Eye (tissue), 1 donor: Measurements from ENCODE around the gene OSBPL9.

Source experiments
- DNase-seq: peaks from one replicate; pipeline ENCODE4 v3.0.0-alpha.2; 2015

Gene OSBPL9

DNA sequence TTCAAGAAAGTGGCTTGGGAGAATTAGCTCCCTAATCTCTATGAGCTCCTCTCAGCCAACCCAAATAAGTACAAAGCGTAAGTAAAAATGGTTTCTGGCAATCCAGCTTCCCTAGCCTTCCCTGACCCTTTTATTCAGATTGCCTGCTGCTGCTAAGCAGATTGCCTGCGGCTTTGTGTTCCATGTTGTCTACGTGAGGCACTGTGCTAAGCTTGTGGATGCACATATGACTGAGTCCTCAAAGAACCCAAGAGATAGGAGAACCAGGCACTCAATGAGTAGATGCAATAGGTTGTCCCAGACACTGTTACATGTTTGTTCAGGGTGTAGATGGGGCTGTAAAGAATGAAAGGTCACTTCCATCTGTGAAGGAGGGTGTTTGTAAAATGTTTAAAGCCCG, 6.3 kb upstream of the OSBPL9 start:
- DNase-seq = no peak

DNA sequence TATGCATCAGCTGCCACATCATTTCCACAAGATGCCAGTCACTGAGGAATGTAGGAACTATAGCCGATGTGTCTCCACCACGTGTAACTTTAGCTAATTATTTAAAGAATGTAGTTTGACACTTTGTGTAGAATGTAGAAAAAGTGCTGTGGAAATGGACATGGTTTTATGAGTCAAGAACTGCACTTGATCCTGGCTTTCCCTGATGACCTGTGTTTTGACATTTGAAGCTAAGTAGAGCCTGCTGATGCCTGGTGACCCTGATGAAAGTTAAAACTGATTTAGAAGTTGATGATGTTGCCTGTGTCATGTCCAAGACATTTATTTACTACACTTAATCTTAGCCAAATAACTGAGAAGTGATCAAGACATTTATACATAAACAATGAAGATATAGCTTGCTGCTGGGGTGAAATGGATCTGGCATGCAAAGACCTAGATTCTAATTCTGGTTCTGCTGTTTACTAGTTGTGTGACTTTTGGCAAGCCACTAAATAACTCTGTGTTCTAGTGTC, 4.4 kb upstream of the OSBPL9 start:
- DNase-seq = no peak

DNA sequence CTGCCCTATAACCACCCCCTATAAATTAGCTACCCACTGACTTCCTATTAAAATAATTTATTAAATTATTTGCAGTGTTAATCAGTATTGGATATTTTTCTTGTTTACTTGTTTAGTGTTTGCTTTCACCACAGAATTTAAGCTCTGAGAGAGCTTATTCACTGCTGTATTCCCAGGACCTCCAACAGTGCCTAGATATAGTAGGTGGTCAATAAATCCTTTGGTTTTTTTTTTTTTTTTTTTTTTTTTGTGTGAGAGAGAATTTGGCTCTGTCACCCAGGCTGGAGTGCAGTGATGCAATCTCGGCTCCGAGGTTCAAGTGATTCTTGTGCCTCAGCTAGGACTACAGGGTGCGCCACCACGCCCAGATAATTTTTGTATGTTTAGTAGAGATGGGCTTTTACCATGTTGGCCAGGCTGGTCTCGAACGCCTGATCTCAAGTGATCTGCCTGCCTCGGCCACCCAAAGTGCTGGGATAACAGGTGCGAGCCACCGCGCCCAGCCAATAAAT, 1.1 kb upstream of the OSBPL9 start:
- no peak for DNase-seq

DNA sequence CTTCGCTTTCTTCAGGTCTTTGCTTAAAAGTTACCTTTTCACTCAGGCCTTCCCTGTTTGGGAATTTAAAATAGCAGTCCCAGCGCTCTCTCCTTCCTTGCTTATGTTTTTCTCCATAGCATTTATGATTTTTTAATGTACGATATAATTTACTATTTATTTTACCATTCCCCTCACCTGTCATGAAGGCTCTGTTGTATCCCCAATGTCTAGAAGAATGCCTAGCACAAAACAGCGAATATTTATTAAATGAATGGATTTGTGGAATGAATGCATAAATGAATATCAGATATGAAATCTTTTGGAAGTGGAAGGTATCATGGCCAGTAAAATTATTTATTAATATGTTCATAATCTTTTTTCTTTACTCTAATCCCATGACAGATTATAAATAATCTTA, 402 bp upstream of the OSBPL9 start:
- no peak for DNase-seq

DNA sequence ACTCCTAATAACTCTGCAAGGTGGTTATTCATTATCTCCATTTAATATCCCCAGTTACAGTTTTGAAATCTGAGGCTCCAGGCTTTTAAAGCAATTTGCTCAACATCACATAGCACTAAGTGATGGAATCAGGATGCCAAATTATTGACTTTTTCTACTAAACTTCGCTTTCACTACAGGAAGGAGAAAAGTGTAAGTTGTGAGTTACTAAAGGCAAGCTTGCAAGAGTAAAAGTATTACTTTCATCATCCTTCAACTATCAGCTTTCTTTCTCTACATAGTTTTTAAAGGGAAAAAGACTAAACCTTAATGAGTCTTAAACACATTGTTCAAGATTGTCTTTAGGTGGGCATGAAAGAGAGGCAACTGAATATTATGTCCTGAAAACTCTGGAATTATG, 1.8 kb downstream of the OSBPL9 start:
- DNase-seq = no peak

DNA sequence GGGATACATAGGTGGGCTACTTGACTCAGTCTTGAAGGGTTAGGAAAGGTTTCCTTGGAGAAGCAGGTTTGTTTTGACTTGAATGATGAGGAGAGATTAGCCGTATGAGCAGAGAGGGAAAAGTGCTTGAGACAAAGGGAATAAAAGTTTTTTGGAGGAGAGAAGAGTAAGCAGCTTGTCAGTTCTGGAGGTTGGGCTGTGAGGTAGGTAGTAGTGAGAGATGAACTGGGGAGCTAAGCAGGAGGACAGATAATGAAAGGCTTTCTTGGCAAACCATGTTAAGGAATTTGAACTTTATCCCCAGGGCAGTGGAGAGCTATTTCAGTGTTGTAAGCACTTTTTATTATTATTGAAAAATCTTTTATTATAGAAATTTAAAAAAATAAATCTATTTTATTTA, 3.6 kb downstream of the OSBPL9 start:
- DNase-seq = no peak

DNA sequence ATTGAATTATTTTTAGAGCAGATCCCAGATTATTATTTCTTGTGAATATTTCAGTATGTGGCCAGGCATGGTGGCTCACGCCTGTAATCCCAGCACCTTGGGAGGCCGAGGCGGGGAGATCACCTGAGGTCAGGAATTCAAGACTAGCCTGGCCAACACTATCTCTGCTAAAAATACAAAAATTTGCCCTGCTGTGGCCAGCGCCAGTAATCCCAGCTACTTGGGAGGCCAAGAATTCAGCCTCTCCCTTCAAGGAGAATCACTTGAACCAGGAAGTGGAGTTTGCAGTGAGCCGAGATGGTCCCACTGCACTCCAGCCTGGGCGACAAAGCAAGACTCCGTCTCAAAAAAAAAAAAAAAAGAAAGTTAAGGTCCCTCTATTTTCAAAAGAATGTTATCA, 4.3 kb downstream of the OSBPL9 start:
- no peak for DNase-seq

DNA sequence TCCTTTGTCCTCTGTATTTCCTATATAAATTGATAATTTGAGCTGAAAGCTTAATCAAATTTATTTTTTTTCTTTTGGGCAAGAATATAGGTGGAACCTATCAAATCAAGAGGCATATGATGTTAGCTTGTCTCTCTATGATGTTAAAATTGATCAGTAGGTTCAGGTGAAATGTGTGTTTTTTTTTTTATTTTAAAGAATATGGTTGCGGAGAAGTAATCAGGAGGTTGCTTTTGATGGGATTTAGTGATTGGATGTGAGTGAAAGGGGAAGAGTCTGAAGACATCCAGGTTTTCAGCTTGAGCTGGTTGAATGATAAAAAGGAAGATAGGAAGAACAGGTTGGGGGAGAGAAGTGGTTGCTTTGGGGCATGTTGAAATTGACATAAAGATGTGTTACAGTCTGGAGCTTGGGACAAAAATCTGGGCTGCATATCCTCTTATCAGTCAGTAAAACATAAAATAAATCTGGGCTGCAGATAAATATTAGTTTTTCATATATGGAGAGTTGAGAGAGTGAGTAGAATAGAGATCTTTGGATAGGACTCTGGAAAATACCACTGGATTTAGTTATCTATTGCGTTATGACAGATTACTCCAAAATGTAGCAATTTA, 5.1 kb downstream of the OSBPL9 start:
- no peak for DNase-seq

DNA sequence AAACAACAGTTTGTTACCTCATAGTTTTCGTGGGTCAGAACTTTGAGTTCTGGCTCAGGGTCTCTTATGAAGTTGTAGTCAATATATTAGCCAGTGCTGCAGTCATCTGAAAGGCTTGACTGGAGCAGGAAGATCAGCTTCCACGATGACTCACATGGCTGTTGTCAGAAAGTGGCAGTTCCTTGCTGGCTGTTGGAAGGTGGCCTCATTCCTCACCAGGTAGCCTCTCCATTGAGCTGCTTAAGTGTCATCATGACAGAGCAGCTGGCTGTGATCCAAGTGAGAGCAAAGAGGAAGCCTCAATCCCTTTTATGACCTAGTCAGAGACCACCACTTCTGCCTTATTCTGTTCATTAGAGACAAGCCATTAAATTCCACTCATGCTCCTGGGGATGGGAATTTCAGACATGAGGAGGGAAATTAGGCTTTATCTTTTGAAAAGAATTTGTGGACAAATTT, 5.6 kb downstream of the OSBPL9 start:
- peak; percentile 10 for DNase-seq

DNA sequence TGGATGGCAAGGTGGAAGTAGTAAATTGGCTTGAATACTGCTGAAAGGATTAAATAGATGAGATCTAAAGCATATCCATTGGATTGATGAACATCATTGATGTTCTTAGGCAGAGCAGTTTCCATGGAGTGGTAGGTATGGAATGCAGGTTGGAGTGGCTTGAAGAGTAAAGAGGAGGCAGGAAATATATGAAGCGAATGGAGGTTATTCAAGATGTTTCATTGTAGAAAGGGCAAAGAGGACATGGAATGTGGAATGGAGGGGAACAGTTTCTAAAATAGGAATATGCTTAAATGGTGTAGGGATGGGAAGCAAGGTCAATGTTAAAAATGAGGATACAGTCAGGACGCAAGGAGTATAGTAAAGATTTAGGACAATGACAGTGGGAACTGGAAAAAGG, 6.1 kb downstream of the OSBPL9 start:
- DNase-seq = no peak

DNA sequence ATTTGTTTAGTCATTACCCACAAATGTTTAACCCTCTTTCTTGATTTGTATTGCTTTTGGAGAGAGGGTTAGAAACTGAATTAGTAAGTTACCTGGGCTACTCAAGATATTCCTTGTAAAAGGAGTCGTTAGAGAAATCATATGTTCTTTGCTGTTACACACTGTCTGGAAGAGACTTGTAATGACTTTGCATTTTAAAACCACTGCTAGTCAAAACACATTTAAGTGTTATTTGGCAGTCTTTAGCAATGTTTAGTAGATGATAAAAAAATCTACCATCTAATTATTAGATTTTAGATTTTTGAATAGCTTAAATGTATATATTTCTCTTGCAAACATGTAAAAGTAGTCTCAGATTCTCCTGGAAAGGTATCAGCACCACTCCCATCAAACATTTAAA, 6.6 kb downstream of the OSBPL9 start:
- no peak for DNase-seq

DNA sequence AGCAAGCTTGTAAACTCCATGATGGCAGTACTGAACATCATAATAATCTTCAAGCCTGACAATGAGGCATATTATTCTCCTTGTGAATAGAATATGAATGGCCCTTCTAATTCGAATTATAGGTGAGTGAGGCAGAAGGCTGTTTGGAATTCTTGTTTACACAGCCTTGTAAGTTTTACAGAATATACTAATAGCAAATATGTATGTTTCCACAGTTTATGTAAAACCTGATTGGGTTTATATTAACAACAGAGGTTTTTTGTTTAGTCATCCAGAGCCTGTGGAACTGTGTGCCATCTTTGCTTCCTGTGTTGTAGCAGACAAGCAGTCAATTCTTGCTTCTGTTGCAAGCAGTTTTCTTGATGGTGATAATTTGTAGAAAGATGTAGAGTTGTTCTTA, 8.0 kb downstream of the OSBPL9 start:
- no peak for DNase-seq

DNA sequence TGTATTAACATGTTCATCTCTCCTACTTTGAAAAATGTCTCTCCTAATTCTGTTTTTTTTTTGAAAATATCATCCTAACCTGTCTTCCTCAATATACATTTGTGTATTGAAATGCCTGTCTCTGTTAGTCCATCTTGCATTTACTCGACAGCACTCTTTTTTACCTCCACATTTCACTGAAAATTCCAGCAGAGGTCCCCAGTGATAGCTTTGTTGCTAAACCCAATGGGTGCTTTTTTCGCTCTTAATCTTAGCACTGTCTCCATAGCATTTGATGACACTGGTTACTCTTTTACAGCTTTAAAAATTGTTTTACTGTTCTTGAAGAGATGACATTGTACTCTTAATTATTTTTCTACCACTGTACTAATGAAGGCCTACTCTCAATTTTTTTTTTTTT, 10.8 kb downstream of the OSBPL9 start:
- DNase-seq = peak; percentile 15

DNA sequence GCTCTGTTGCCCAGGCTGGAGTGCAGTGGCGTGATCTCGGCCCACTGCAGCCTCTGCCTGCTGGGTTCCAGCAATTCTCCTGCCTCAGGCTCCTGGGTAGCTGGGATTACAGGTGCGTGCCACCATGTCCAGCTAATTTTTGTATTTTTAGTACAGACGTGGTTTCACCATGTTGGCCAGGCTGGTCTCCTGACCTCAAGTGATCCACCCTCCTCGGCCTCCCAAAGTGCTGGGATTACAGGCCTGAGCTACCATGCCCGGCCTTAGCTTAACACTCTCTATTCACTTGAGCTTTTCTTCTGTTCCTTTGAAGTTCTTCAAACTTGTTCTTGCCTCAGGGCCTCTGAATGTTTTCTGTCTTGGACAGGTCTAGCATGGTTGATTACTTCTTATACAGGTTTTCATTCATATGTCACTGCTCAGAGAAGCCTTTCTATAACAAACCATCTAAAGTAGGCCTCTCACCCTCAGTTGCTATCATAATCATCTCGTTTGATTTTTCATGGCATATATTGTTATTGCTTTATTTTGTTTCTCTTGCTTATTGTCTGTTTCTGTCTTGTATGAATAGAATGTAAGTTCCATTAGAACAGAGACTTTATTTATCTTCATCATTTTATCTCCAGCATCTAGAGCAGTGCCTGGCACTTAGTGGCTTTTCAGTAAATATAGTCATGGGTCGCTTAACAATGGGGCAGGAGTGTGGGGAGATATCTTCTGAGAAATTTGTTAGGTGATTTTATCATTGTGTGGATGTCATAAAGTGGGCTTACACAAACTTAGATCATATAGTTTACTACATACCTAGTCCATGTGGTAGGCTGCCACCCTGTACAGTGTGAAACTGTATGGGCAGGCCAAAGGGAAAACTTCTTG, 12.1 kb downstream of the OSBPL9 start:
- DNase-seq = no peak

DNA sequence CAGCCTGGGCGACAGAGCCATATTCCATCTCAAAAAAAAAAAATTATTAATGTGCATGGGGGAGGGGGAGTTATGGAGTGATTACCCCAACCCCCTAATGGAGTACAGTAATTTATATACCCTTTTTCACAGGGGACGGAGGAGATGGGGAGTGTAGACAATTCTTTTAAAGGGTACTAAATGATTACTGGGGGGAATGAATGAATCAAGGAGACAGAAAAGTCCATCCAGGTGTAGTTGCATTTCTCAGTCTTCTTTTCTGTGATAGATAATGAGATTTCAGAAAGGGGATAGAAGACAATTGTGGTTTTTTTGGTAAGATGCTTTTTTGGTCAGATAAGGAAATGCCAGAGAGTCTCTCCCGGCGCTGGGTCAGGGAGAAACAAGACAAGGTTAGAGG, 13.0 kb downstream of the OSBPL9 start:
- no peak for DNase-seq

DNA sequence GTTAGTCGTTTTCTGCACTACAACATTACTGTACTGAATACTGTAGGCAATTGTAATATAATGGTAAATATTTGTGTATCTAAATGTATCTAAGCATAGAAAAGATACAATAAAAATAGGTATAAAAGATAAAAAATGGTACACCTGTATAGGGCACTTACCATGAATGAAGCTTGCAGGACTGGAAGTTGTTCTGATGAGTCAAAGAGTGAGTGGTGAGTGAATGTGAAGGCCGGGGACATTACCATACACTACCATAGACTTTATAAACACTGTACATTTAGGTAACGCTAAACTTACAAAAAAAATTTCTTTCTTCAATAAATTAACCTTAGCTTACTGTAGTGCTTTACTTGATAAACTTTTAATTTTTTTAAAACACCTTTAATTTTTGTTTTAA, 13.5 kb downstream of the OSBPL9 start:
- no peak for DNase-seq

DNA sequence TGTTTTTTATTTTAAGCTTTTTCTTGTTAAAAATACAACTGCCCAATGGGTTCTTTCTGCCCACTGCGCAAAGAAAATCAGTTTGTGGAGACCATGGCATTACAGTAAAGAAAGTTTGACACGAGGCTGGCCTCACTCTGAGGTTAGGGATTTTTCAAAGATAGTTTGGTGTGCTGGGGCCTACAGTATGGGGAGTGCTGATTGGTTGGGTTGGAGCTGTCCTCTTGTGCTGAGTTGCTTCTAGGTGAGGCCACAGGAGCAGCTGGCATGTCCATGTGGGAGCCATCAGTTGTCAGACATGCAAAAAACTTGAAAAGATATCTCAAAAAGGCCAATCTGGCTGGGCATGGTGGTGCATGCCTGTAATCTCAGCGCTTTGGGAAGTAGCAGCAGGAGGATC, 14.0 kb downstream of the OSBPL9 start:
- no peak for DNase-seq

DNA sequence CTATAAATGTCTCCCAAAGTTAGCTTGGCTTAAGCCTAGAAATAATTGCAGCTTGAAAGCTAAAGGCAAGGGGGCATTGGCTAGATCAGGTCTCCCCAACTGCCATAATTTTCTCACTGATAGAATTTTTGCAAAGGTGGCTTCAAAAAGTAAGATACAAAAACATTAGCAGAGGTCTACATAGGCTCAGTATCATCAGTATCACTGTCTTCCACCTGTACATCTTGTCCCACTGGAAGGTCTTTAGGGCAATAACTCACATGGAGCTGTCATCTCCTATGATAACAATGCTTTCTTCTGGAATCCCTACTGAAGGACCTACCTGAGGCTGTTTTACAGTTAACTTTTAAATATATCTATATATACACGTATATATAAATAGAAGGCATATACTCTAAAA, 14.9 kb downstream of the OSBPL9 start:
- no peak for DNase-seq

DNA sequence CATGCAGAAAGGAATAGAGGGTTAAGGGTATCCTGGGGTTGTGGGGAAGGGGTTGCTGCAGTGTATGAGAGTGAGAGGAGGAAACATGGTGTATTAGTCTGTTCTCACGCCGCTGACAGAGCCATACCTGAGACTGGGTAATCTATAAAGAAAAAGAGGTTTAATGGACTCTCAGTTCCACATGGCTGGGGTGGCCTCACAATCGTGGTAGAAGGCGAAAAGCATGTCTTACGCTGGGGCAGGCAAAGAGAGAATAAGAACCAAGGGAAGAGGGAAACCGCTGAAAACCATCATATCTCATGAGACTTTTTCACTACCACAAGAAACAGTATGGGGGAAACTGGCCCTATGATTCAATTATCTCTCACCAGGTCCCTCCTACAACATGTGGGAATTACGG, 17.7 kb downstream of the OSBPL9 start:
- DNase-seq = no peak

DNA sequence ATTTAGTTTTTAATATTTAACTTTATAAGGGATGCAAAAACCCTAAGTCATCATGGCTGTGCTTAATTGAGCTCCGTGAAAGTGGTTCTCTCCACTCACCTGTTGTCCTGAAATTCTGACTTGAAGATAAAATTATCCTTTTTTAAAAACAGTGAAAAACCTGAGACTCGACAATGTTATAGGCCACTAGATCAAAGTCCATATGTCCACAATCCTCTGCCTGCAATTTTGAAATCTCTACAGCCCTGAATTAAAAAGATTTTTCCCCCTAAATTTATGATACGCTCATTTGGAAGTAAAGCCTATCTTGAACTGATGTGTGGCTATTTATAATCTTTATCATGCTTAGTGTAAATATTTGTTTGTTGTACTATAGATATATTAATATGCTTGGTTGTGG, 18.7 kb downstream of the OSBPL9 start:
- no peak for DNase-seq

DNA sequence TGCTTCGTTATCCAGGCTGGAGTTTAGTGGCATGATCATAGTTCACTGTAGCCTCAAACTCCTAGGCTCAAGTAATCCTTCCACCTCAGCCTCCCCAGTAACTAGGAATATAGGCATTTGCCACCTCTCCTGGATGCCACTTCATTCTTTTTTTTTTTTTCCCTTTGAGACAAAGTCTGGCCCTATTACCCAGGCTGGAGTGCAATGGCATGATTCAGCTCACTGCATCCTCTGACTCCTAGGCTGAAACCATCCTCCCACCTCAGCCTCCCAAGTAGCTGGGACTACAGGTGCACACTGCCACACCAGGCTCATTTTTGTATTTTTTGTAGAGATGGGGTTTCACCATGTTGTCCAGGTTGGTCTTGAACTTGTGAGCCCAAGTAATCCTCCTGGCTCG, 19.3 kb downstream of the OSBPL9 start:
- no peak for DNase-seq

DNA sequence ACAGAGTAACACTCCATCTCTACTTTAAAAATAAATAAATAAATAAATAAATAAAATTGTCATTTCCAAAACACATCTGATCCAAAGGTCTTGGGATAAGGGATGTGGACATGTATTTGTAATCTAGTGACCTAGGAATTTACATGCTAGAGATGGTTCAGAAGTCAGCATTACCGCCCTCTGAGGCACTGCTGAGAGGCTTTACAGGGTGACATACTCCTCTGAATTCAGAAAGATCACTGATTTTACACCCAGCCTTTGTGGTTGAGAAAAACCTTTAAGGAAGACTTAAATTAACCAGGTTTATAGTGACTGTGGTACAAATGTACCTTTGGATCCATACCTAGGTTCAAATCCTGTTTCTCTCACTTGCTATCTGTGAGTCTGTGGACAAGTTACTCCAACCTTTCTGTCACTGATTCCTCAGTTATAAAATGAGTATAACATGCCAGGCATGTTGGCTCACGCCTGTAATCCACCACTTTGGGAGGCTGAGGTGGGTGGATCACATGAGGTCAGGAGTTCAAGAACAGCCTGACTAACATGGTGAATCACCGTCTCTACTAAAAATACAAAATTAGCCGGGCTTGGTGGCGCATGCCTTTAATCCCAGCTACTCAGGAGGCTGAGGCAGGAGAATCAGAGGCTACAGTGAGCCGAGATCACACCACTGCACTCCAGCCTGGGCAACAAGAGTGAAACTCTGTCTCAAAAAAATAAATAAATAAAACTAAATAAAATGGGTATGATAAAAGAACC, 20.1 kb downstream of the OSBPL9 start:
- DNase-seq = no peak

DNA sequence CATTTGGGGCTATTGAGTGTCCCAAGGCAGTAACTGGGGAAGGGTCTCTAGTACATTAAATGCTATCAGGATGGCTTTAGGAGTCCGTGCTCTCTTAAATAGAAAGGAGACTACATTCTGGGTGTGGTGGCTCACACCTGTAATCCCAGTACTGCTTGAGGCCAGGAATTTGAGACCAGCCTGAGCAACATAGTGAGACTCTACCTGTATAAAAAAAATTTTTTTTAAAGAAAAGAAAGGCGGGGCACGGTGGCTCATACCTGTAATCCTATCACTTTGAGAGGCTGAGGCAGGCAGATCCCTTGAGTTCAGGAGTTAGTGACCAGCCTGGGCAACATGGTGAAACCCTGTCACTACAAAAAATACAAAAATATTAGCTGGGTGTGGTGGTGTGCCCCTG, 21.5 kb downstream of the OSBPL9 start:
- no peak for DNase-seq

DNA sequence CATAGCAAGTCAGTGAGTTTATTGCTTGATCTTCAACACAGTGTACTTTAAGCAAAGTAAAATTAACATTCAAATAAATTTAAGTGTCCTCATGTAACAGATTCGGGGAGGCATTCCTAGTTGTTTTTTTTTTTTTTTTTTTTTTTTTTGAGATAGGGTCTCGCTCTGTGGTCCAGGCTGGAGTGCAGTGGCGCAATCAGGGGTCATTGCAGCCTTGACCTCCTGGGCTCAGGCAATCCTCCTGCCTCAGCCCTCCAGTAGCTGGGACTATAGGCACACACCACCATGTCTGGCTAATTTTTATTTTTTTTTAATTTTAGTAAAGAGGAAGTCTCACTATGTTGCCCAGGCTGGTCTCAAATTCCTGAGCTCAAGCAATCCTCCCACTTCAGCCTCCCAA, 22.8 kb downstream of the OSBPL9 start:
- DNase-seq = no peak
